AG04450 (cell line): ENCODE data around the gene MICAL2. TPM values are rescaled to one million over a fixed set of nuclear protein-coding genes. Genes with fewer than 3 reads are reported as not detected.

Source experiments
- CTCF ChIA-PET: fragments of 300-600, 350-600 bp; formaldehyde crosslinking; extraction: SDS; loops from one replicate; lab custom pipeline; 2022; ENCODE audit warnings: antibody characterized with exemption, inconsistent platforms; lab: Charles Lee
- POLR2A ChIA-PET: fragments of 350-600 bp; formaldehyde crosslinking; extraction: SDS; loops from one replicate; lab custom pipeline; 2021; ENCODE audit warnings: antibody characterized with exemption, inconsistent platforms; lab: Yijun Ruan, JAX
- DNase-seq: peaks from one replicate; pipeline ENCODE4 v3.0.0-alpha.2; 2011; ENCODE audit warnings: low read depth, low spot score
- H3K27ac ChIP-seq: one replicate; pipeline ENCODE4 v1.5.1; 2012; ENCODE audit warnings: low read depth, low read length, control low read depth
- H3K27me3 ChIP-seq: one replicate; pipeline ENCODE4 v1.6.0; 2012; ENCODE audit warnings: low read length; ENCODE audit not compliant: control insufficient read depth, insufficient read depth
- H3K4me3 ChIP-seq: 2 replicates; pipeline ENCODE4 v1.5.1; 2011; ENCODE audit warnings: mild to moderate bottlenecking, low read depth, low read length, control low read depth
- H3K9me3 ChIP-seq: 2 replicates; pipeline ENCODE4 v1.5.1; 2012; ENCODE audit warnings: low read length; ENCODE audit not compliant: control insufficient read depth, insufficient read depth
- polyA plus RNA-seq: library from polyadenylated mRNA; depleted of rRNA; stranded (reverse); fragments of >200 nt; gene quantifications from 2 replicates; pipeline ENCODE4 v1.2.3, GENCODE V29; 2011
- TF ChIP-seq, protein P1 (sequence below): IDR thresholded peaks from 2 replicates; pipeline ENCODE4 v1.5.1; 2011; ENCODE audit warnings: low read depth, low read length, control low read depth, inconsistent platforms

MICAL2 gene
- polyA plus RNA-seq, 1 experiment, result 171 TPM

DNA sequence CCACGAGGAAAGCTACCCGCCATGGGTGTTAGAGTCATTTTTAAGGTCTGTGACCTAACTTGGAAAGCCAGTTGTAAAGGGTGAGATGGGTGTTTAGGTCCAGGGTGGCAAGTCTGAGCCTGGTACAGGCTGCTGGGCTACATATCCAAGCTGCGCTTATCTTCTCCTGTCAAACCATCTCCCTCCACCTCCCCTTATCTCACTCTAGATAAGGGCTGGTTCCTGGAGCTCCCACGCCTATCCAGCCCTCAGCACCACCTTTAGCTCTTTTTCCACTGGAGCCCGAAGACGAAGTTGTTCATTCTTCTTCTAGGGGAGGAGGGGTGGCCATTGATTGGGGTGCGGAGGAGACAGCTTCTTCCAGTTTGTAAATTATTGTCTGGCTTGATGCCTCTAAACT, 48.5 kb downstream of the MICAL2 start:
- TF ChIP-seq, protein P1, sequence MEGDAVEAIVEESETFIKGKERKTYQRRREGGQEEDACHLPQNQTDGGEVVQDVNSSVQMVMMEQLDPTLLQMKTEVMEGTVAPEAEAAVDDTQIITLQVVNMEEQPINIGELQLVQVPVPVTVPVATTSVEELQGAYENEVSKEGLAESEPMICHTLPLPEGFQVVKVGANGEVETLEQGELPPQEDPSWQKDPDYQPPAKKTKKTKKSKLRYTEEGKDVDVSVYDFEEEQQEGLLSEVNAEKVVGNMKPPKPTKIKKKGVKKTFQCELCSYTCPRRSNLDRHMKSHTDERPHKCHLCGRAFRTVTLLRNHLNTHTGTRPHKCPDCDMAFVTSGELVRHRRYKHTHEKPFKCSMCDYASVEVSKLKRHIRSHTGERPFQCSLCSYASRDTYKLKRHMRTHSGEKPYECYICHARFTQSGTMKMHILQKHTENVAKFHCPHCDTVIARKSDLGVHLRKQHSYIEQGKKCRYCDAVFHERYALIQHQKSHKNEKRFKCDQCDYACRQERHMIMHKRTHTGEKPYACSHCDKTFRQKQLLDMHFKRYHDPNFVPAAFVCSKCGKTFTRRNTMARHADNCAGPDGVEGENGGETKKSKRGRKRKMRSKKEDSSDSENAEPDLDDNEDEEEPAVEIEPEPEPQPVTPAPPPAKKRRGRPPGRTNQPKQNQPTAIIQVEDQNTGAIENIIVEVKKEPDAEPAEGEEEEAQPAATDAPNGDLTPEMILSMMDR, result no peak

DNA sequence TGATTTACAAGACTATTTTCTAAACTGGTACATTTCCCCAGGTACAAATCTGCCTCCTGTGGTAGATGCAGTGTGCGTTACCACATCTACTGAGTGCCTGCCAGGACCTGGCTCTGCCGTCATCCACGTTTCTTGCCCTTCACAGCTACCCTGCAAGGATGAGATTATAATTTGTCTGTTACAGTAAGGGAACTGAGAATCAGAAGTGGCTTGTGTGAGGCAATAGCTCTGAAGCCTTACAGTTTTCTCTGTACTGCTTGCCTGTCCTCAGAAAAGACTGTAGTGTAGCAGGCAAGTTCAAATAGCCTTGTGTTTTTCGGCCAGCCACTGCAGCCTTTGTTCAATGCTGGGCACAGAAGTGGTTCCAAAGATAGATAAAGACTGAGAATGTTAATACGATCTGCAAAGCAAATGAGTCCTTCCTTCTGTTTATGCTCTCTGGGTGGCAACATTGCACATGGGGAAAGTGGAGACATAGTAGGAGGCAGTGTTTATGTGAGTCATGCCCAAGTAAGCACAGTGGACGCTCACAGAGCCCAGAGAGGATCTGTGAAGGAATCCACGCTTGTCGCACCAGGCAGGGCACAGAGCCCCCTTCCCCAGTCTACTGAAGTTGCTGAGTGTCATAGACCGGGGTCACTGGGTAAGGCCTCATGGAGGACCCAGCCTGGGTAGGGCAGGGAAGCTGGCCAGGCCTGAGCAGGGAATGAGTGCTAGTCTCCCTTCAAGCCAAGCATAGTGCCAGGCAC, 49.1 kb downstream of the MICAL2 start:
- peak; percentile 88 for DNase-seq
- ChIA-PET POLR2A (interaction anchor here (1.0 to 1.2 kb wide), 4 partner anchors 12 to 72 kb away, joined by 3 to 4 read pairs (median 4); no protein-coding TSS in a partner anchor), CTCF (interaction anchor here (0.8 to 1.3 kb wide), 4 partner anchors 25 to 228 kb away, joined by 3 to 5 read pairs (median 4); no protein-coding TSS in a partner anchor)
- H3K4me3 ChIP-seq, result peak overlapping the region; percentile 29
- H3K9me3 ChIP-seq, result no peaks in the 10 kb centered on the region
- TF ChIP-seq, protein P1, result 0 out of 2 replicates have a peak, but pooled peaks have one; percentile 19
- H3K27me3 ChIP-seq, result no peaks in the 10 kb centered on the region
- peak overlapping the region; percentile 80 for H3K27ac ChIP-seq

More for the DNA sequence above, 48.5 kb downstream of the MICAL2 start:
- CTCF ChIA-PET, result interaction anchor here (0.8 to 1.3 kb wide), 3 partner anchors 25 to 227 kb away, joined by 3 to 4 read pairs (median 3); no protein-coding TSS in a partner anchor
- H3K4me3 ChIP-seq, result no peak overlapping the region
- DNase-seq, result no peak
- H3K27me3 ChIP-seq, result no peaks in the 10 kb centered on the region
- POLR2A ChIA-PET, result interaction anchor here (1.0 to 1.1 kb wide), 3 partner anchors 12 to 72 kb away, joined by 4 read pairs; no protein-coding TSS in a partner anchor
- peak overlapping the region; percentile 80 for H3K27ac ChIP-seq
- no peaks in the 10 kb centered on the region for H3K9me3 ChIP-seq

DNA sequence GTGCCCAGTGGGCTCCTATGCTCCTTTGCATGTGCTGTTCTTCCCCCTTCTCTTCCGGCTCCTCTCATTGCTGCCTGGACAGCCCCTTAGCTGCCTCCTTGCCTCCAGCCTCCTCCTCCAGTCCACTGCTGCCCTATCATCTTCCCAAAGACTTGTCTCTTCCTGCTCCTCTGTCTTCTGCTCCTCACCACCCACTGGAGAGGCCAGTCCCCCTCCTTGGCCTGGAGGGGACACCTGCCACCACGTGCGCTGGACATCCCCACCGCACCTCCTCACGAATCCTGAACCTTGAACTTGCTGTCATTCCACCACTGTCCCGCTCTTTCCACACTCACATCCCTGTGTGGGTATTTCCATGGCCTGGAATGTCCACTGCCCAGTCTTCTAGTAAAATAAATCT, 49.8 kb downstream of the MICAL2 start:
- no peaks in the 10 kb centered on the region for H3K9me3 ChIP-seq
- peak overlapping the region; percentile 29; the same call in 1 of the 2 replicates for H3K4me3 ChIP-seq
- no peak for DNase-seq
- no peaks in the 10 kb centered on the region for H3K27me3 ChIP-seq
- TF ChIP-seq, protein P1, result no peak
- POLR2A ChIA-PET, result interaction anchor here (0.6 to 1.2 kb wide), 2 partner anchors 22 to 54 kb away, joined by 3 read pairs; no protein-coding TSS in a partner anchor
- H3K27ac ChIP-seq, result peak overlapping the region; percentile 80
- CTCF ChIA-PET, result interaction anchor here (1.0 to 1.3 kb wide), 2 partner anchors 41 to 129 kb away, joined by 3 to 5 read pairs; no protein-coding TSS in a partner anchor

DNA sequence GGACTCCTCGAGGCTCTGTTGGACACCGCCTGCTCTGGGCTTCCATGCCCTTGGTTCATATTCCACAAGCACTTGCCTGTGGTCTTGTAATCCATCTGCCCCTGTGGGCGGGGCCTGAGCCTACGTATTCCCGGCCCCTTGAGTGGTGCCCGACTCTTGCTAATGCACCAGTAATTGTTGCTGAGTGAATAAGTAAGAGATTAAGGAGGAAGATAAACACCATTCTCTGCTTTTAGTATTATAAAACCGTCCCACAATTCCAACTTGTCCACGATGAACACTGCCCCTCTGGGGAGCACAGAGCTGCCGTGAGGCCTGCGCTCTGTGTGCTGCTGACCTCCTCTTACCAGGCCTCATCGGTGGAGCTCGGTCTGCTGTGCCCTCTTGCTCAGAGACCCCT, 50.3 kb downstream of the MICAL2 start:
- TF ChIP-seq, protein P1, result no peak
- Histone ChIP-seq H3K27ac (peak overlapping the region; percentile 80), H3K9me3 (no peaks in the 10 kb centered on the region), H3K27me3 (no peaks in the 10 kb centered on the region), H3K4me3 (no peak overlapping the region)
- DNase-seq, result no peak
- POLR2A ChIA-PET, result interaction anchor here (0.6 kb wide), 1 partner anchor 54 kb away, joined by 3 read pairs; no protein-coding TSS in a partner anchor
- CTCF ChIA-PET, result interaction anchor here (0.6 to 1.3 kb wide), 5 partner anchors 12 to 129 kb away, joined by 3 to 5 read pairs (median 3); no protein-coding TSS in a partner anchor
